ENCODE data around the gene ANKRD44. TPM values are rescaled to one million over a fixed set of nuclear protein-coding genes. Genes with fewer than 3 reads are reported as not detected.

The ANKRD44 gene
- total RNA-seq, 1 donor from 2014 or later: 21.4 TPM

DNA sequence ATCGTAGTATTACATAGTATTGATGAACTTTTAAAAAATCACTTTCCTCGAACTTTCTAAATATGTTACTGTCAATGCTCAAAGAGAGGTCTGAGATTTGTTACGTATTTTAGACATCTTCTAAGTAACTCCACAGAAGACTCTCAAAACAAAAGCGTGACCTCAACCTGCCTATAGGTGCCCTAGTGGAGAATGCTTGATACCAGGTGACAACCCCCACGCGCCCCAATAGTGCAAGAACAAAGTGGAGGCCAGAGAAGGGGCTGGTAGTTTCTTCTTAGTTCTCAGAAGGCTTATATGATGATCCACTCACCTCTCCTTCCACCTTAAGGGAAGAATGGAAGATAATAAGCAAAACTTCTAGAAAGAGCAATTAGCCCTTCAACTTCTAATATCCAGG is 102.6 kb downstream of the ANKRD44 start:
- no peak overlapping the region for H3K27ac Mint-ChIP-seq (ENCODE audit: unreplicated experiment)
- H3K27me3 Mint-ChIP-seq (ENCODE audit: low read depth): no peaks in the 10 kb centered on the region
- no peaks in the 10 kb centered on the region for H3K36me3 Mint-ChIP-seq (ENCODE audit: low read depth)
- H3K9me3 Mint-ChIP-seq (ENCODE audit: low read depth): no peaks in the 10 kb centered on the region
- no peak for DNase-seq (ENCODE audit: low spot score)
- TF ChIP-seq, protein P1, sequence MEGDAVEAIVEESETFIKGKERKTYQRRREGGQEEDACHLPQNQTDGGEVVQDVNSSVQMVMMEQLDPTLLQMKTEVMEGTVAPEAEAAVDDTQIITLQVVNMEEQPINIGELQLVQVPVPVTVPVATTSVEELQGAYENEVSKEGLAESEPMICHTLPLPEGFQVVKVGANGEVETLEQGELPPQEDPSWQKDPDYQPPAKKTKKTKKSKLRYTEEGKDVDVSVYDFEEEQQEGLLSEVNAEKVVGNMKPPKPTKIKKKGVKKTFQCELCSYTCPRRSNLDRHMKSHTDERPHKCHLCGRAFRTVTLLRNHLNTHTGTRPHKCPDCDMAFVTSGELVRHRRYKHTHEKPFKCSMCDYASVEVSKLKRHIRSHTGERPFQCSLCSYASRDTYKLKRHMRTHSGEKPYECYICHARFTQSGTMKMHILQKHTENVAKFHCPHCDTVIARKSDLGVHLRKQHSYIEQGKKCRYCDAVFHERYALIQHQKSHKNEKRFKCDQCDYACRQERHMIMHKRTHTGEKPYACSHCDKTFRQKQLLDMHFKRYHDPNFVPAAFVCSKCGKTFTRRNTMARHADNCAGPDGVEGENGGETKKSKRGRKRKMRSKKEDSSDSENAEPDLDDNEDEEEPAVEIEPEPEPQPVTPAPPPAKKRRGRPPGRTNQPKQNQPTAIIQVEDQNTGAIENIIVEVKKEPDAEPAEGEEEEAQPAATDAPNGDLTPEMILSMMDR (IDR thresholded peaks at IDR 0.05): no peak
- H3K4me3 Mint-ChIP-seq (ENCODE audit: unreplicated experiment): no peak overlapping the region
- H3K4me1 Mint-ChIP-seq (ENCODE audit: low read depth): peaks cover 74% of the 10 kb centered on the region

DNA sequence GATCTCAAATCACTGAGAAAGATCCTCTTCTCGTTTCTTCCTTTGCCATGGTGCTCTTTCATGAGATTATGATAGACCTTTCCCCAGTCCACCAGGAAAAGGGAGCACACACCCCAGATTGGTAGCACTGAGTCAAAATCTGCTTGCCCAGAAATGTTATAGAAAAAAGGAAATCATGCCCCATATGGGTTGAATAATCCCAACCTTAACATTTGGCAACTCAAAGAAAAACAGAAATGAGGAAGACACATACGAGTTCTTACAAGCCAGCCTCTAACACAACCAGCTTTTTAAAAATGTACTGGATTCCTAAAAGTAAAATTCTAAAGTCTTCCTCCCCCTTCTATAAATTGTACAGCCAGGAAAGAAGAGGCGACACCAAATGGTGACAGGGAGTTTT is 103.0 kb downstream of the ANKRD44 start:
- Mint-ChIP-seq H3K4me1 (ENCODE audit: low read depth) (peaks cover 70% of the 10 kb centered on the region), H3K9me3 (ENCODE audit: low read depth) (no peaks in the 10 kb centered on the region), H3K27me3 (ENCODE audit: low read depth) (no peaks in the 10 kb centered on the region), H3K4me3 (ENCODE audit: unreplicated experiment) (no peak overlapping the region), H3K36me3 (ENCODE audit: low read depth) (no peaks in the 10 kb centered on the region), H3K27ac (ENCODE audit: unreplicated experiment) (peak overlapping the region; percentile 28)
- no peak for DNase-seq (ENCODE audit: low spot score)
- TF ChIP-seq, protein P1 (IDR thresholded peaks at IDR 0.05): no peak

DNA sequence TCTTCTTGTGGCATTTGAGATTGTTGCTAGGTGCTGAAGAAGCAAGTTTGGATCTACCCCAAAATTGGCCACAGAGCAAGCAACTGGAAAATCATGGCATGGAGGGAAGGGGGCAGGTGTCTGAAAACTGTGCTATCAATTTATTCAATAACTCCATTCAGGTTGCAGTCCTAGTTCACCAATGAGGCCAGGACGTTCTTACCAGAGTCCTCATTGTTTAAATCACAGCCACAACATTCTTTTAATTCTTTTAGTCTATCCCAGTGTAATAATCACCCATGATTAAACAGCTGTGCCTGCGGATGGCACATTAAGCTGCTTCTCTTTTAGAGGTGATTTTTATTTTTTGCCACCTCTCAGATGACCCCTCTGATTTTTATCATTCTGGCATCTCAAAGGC is 103.5 kb downstream of the ANKRD44 start:
- Mint-ChIP-seq H3K27ac (ENCODE audit: unreplicated experiment) (no peak overlapping the region), H3K9me3 (ENCODE audit: low read depth) (no peaks in the 10 kb centered on the region), H3K27me3 (ENCODE audit: low read depth) (no peaks in the 10 kb centered on the region), H3K4me3 (ENCODE audit: unreplicated experiment) (no peak overlapping the region), H3K4me1 (ENCODE audit: low read depth) (peaks cover 69% of the 10 kb centered on the region), H3K36me3 (ENCODE audit: low read depth) (no peaks in the 10 kb centered on the region)
- TF ChIP-seq, protein P1 (IDR thresholded peaks at IDR 0.05): no peak
- no peak for DNase-seq (ENCODE audit: low spot score)

DNA sequence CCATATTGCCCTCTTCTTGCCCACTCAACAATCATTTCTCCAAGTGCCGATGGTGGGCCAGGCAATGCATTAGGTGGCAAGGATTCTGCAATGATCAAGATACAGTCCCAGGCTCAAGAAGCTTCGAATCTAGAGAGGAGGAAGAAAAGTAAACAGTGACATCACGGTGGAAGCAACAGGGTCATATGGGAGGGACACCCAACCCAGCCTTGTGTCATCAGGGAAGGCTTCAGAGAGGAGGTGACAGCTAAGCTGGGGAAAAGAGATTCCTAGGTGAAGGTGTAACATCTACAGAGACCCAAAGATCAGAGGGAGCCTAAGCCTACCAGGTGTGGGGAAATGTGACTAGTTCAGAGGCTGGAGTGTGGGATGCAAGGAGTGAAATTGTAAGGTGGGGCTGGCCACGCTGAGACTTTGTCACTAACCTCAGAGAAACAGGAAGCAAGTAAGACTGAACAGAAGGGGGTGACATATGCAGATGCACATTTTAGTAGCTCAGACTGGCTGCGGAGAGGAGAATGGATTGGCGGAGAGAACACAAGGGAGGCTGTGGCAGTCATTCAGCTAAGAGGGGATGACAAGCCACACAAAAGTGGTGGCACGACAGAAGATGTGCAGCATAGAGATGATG is 104.9 kb downstream of the ANKRD44 start:
- Mint-ChIP-seq H3K27me3 (ENCODE audit: low read depth) (no peaks in the 10 kb centered on the region), H3K4me1 (ENCODE audit: low read depth) (peaks cover 71% of the 10 kb centered on the region), H3K4me3 (ENCODE audit: unreplicated experiment) (no peak overlapping the region), H3K36me3 (ENCODE audit: low read depth) (no peaks in the 10 kb centered on the region), H3K9me3 (ENCODE audit: low read depth) (no peaks in the 10 kb centered on the region), H3K27ac (ENCODE audit: unreplicated experiment) (peak overlapping the region; percentile 45)
- DNase-seq (ENCODE audit: low spot score): no peak
- TF ChIP-seq, protein P1 (IDR thresholded peaks at IDR 0.05): no peak

DNA sequence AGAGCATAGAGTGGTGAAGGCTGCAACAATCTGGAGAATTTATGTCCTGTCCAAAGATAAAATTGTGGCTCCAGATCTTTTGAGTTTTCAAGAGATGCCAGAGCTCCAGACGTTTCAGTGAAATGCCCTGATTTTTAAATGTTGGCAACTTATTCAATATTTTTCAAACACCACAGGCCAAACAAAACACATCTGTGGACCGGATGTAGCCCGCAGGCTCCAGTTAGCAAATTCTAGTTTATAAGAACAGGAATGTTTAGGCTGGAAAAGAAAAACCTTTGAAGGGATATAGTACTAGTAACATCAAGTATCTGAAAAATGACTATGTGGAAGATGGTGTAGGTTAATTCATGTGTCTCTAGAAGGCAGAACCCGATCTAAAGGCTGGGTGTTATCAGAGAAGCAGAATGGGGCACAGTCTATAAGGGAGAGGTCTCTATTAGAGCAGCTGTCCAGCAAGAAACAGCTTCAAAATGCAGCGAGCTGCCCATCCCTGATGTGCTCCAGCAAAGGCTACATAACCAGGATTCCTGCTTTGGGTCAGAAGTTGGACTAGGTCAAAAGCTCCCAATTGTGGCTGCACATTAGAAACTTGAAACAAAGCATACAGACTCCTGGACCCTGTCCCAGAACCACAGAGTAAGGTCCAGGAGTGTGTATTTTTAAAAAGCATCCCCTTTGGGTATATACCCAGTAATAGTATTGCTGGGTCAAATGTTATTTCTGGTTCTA is 105.9 kb downstream of the ANKRD44 start:
- peaks cover 71% of the 10 kb centered on the region for H3K4me1 Mint-ChIP-seq (ENCODE audit: low read depth)
- DNase-seq (ENCODE audit: low spot score): no peak
- TF ChIP-seq, protein P1 (IDR thresholded peaks at IDR 0.05): no peak
- no peaks in the 10 kb centered on the region for H3K9me3 Mint-ChIP-seq (ENCODE audit: low read depth)
- no peaks in the 10 kb centered on the region for H3K36me3 Mint-ChIP-seq (ENCODE audit: low read depth)
- no peaks in the 10 kb centered on the region for H3K27me3 Mint-ChIP-seq (ENCODE audit: low read depth)
- H3K27ac Mint-ChIP-seq (ENCODE audit: unreplicated experiment): peak overlapping the region; percentile 71
- H3K4me3 Mint-ChIP-seq (ENCODE audit: unreplicated experiment): peak overlapping the region; percentile 1

Measured in chondrocyte (in vitro differentiated cells).